HL-60 (cell line): Measurements from ENCODE around the gene MYCBP2.

ENCODE experiments used
- POLR2AphosphoS5 ChIP-seq: IDR thresholded peaks from 2 replicates; pipeline ENCODE4 v1.6.1; 2012; ENCODE audit warnings: low read depth
- TF ChIP-seq, protein P1 (sequence below): IDR thresholded peaks from one replicate; pipeline ENCODE4 v1.5.1; 2011; ENCODE audit warnings: low read length, control low read depth, inconsistent platforms; ENCODE audit not compliant: insufficient read depth

DNA sequence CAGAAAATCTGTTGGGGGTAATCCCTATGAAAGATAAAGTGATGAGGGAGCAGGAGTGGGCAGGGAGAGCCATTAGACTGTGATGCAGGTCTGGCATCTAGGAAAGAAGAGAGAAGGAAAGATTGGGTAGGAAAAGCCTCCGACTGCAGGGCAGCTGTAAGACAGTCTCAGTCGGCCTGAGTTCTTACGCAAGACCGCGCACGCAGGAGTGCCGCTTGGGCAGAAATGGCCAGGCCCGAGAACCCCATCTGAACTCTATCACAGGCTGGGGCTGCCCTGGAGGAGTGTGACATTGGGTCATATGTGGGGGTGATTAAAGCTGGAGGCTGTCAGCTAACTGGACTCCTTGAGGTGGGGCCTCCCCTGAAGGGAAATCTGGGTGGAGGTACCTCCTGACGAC lies 286.1 kb downstream of the MYCBP2 start:
- TF ChIP-seq, protein P1, sequence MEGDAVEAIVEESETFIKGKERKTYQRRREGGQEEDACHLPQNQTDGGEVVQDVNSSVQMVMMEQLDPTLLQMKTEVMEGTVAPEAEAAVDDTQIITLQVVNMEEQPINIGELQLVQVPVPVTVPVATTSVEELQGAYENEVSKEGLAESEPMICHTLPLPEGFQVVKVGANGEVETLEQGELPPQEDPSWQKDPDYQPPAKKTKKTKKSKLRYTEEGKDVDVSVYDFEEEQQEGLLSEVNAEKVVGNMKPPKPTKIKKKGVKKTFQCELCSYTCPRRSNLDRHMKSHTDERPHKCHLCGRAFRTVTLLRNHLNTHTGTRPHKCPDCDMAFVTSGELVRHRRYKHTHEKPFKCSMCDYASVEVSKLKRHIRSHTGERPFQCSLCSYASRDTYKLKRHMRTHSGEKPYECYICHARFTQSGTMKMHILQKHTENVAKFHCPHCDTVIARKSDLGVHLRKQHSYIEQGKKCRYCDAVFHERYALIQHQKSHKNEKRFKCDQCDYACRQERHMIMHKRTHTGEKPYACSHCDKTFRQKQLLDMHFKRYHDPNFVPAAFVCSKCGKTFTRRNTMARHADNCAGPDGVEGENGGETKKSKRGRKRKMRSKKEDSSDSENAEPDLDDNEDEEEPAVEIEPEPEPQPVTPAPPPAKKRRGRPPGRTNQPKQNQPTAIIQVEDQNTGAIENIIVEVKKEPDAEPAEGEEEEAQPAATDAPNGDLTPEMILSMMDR = no peak
- TF ChIP-seq POLR2AphosphoS5 = no peak
